NT2/D1 (cell line): ENCODE data around the gene SWSAP1.

Experiments
- YY1 ChIP-seq: IDR thresholded peaks from 2 replicates; pipeline ENCODE4 v1.6.1; 2011; ENCODE audit not compliant: insufficient read length, insufficient read depth
- ZNF274 ChIP-seq: IDR thresholded peaks from 2 replicates; pipeline ENCODE4 v1.6.1; 2011; ENCODE audit warnings: mild to moderate bottlenecking, low read depth, low read length

DNA sequence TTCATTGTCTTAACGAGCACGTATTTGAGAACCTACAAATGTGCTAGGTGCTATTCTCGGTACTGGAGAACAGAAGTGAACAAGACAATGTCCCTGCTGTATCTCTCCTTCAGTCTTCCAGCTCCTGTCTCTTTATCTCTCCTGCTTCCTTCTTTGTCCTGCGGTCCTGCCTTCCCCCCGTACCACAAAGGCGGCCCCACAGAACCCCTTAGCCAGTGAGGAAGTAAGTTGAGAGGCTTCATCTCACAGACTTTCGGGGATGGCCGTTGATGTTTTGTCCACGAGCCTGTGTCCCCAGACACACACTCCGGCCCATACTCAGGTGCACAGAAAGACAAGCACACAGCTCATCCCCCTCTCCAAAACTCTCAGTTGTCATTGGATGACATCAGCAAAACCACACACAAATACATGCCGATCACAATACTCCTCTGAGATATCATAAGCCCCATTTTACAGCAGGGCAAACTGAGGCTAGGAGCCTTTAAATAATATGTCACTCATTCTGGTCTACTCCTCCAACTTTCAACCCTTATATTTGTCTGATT is 507 bp upstream of the SWSAP1 start:
- TF ChIP-seq YY1 = no peak
- no peak for TF ChIP-seq ZNF274
